Activated CD4-positive, alpha-beta T cell treated with anti-CD3 and anti-CD28 coated beads, Interleukin-2, amount 50 U/mL, for 16 hours (primary cell): ENCODE data around the gene DHX9.
A peak's percentile ranks its signal among the peaks of the same experiment; 100 is the strongest.

ENCODE experiments used
- DNase-seq: peaks from one replicate; pipeline ENCODE4 v3.0.0-alpha.2; 2020

DHX9 gene

GRCh38 chr1:182841368-182841988 lies 2.3 kb downstream of the DHX9 start:
- peak; percentile 26 for DNase-seq

GRCh38 chr1:182842265-182842664 lies 3.1 kb downstream of the DHX9 start:
- DNase-seq, result no peak

GRCh38 chr1:182845379-182845778 lies 6.2 kb downstream of the DHX9 start:
- DNase-seq, result peak; percentile 21

GRCh38 chr1:182845894-182846293 lies 6.7 kb downstream of the DHX9 start:
- DNase-seq, result no peak

GRCh38 chr1:182847105-182847504 lies 8.0 kb downstream of the DHX9 start:
- DNase-seq, result no peak

- DNase-seq, result no peak
Measured at GRCh38 chr1:182848736-182849135, 9.6 kb downstream of the DHX9 start.

GRCh38 chr1:182850319-182850718 lies 11.2 kb downstream of the DHX9 start:
- DNase-seq, result no peak

GRCh38 chr1:182851825-182852224 lies 12.7 kb downstream of the DHX9 start:
- peak; percentile 24 for DNase-seq

GRCh38 chr1:182855911-182856310 lies 16.8 kb downstream of the DHX9 start:
- no peak for DNase-seq

GRCh38 chr1:182857212-182857611 lies 18.1 kb downstream of the DHX9 start:
- no peak for DNase-seq

- DNase-seq, result no peak
Measured at GRCh38 chr1:182860658-182861057, 21.5 kb downstream of the DHX9 start.

GRCh38 chr1:182861994-182862393 lies 22.8 kb downstream of the DHX9 start:
- DNase-seq, result peak; percentile 27

- DNase-seq, result no peak
Measured at GRCh38 chr1:182862827-182863226, 23.7 kb downstream of the DHX9 start.

GRCh38 chr1:182863940-182864339 lies 24.8 kb downstream of the DHX9 start:
- no peak for DNase-seq

GRCh38 chr1:182867861-182868260 lies 28.7 kb downstream of the DHX9 start:
- no peak for DNase-seq

GRCh38 chr1:182869241-182869666 lies 30.1 kb downstream of the DHX9 start:
- no peak for DNase-seq

- DNase-seq, result no peak
Measured at GRCh38 chr1:182872881-182873280, 33.7 kb downstream of the DHX9 start.

- DNase-seq, result no peak
Measured at GRCh38 chr1:182875889-182876288, 36.7 kb downstream of the DHX9 start.

GRCh38 chr1:182877331-182877730 lies 38.2 kb downstream of the DHX9 start:
- DNase-seq, result no peak

GRCh38 chr1:182877842-182878241 lies 38.7 kb downstream of the DHX9 start:
- peak; percentile 11 for DNase-seq

GRCh38 chr1:182884872-182885271 lies 45.7 kb downstream of the DHX9 start:
- DNase-seq, result no peak

- DNase-seq, result no peak
Measured at GRCh38 chr1:182885591-182885990, 46.4 kb downstream of the DHX9 start.

- DNase-seq, result no peak
Measured at GRCh38 chr1:182886985-182887384, 47.8 kb downstream of the DHX9 start.

- DNase-seq, result no peak
Measured at GRCh38 chr1:182888736-182889531, 49.8 kb downstream of the DHX9 start.

- peak; percentile 53 for DNase-seq
Measured at GRCh38 chr1:182889997-182890396, 50.9 kb downstream of the DHX9 start.
